ENCODE data around the gene EIF3L. TPM values are rescaled to one million over a fixed set of nuclear protein-coding genes. Genes with fewer than 3 reads are reported as not detected.
"Not testable (repeated sequence)": the region's sequence is repeated elsewhere in the genome, so short reads cannot be mapped to it uniquely, and the experiment has no call there.

Gene EIF3L
- total RNA-seq (2014; rRNA removed; shearing (Covaris generic)) (323 and 346 TPM in 2 replicates), polyA plus RNA-seq (2016; fragmentation: Nextera tagmentation; extraction: Ambion mirVana) (201 and 206 TPM in 2 replicates)

GRCh38 chr22:37849089-37849751 lies at the start of gene EIF3L:
Gene EIF3L, plus strand, starts transcription at chr22:37849419. Its CDS starts 31 bp downstream, at chr22:37849450.
- H3K27ac ChIP-seq = peak within 1 kb of the TSS; percentile 90
- no peaks in the 10 kb centered on the region for H3K27me3 ChIP-seq (replicated peaks; ENCODE audit: insufficient read depth)
- 1% methylated on average over 41 to 48 of the region's 49 CpGs for WGBS, 2 experiments (ENCODE audit: low coverage in 1 of 2, low lambda C conversion rate in 2 of 2, missing lambda C conversion rate in 2 of 2)
- H3K36me3 ChIP-seq (ENCODE audit: low read depth) = peaks cover 34% of the 10 kb centered on the region
- no peaks in the 10 kb centered on the region for H3K9me3 ChIP-seq (ENCODE audit: low read depth)
- peak within 1 kb of the TSS; percentile 88 for H3K4me3 ChIP-seq
- H4K20me1 ChIP-seq (ENCODE audit: insufficient read depth) = no peaks in the 10 kb centered on the region
- TF ChIP-seq EZH2 (IDR thresholded peaks at IDR 0.05; ENCODE audit: insufficient read depth, poor library complexity, severe bottlenecking) (no peak), EZH2phosphoT487 (IDR thresholded peaks at IDR 0.05; ENCODE audit: insufficient read depth, low read depth) (no peak)
- H2AFZ ChIP-seq = peak within 1 kb of the TSS; percentile 81
- no peaks in the 10 kb centered on the region for H3K9me2 ChIP-seq (ENCODE audit: insufficient read depth)
- DNase-seq = peak; percentile 97
- peak within 1 kb of the TSS; percentile 95 for H3K9ac ChIP-seq
- in situ Hi-C loops (cut with MboI) = no loop called here
- peaks cover 14% of the 10 kb centered on the region for H3F3A ChIP-seq (ENCODE audit: insufficient read depth)
- peaks cover 11% of the 10 kb centered on the region for H3K4me1 ChIP-seq (ENCODE audit: insufficient read depth)
- peaks cover 68% of the 10 kb centered on the region for H3K79me2 ChIP-seq (ENCODE audit: insufficient read depth)
- H3K4me2 ChIP-seq (ENCODE audit: unreplicated experiment) = peak within 1 kb of the TSS; percentile 94

GRCh38 chr22:37799979-37800378 lies 49.2 kb upstream of the EIF3L start:
- not testable (repeated sequence) for H3K27ac ChIP-seq; H3K27me3 ChIP-seq (replicated peaks; ENCODE audit: insufficient read depth); H3K79me2 ChIP-seq (ENCODE audit: insufficient read depth); H4K20me1 ChIP-seq (ENCODE audit: insufficient read depth); H3K4me3 ChIP-seq; H3K4me1 ChIP-seq (ENCODE audit: insufficient read depth); DNase-seq; H3K9me2 ChIP-seq (ENCODE audit: insufficient read depth); H3K9me3 ChIP-seq (ENCODE audit: low read depth); H3K36me3 ChIP-seq (ENCODE audit: low read depth); H3K9ac ChIP-seq; H3K4me2 ChIP-seq (ENCODE audit: unreplicated experiment); H3F3A ChIP-seq (ENCODE audit: insufficient read depth); H2AFZ ChIP-seq
- in situ Hi-C loops (cut with MboI) = loop anchor here (10.0 kb wide), 1 partner anchor 175 kb away; no protein-coding TSS in a partner anchor
- WGBS, 2 experiments (ENCODE audit: low coverage in 1 of 2, low lambda C conversion rate in 2 of 2, missing lambda C conversion rate in 2 of 2) = 74 to 81% methylated on average over 9 of the region's 9 CpGs

GRCh38 chr22:37801946-37802309 lies 47.3 kb upstream of the EIF3L start:
- Histone ChIP-seq H3K27me3 (replicated peaks; ENCODE audit: insufficient read depth) (no peaks in the 10 kb centered on the region), H3K9me2 (ENCODE audit: insufficient read depth) (no peaks in the 10 kb centered on the region), H2AFZ (peak overlapping the region; percentile 96), H3K79me2 (ENCODE audit: insufficient read depth) (0 out of 2 replicates have a peak, but pooled peaks cover 7% of the 10 kb centered on the region), H3K27ac (no peak overlapping the region), H3K9me3 (ENCODE audit: low read depth) (no peaks in the 10 kb centered on the region), H3K36me3 (ENCODE audit: low read depth) (no peaks in the 10 kb centered on the region), H3K4me2 (ENCODE audit: unreplicated experiment) (peak overlapping the region; percentile 96), H3F3A (ENCODE audit: insufficient read depth) (peaks cover 14% of the 10 kb centered on the region; the same call in 1 of the 2 replicates), H4K20me1 (ENCODE audit: insufficient read depth) (no peaks in the 10 kb centered on the region), H3K4me1 (ENCODE audit: insufficient read depth) (peaks cover 11% of the 10 kb centered on the region), H3K4me3 (peak overlapping the region; percentile 75), H3K9ac (peak overlapping the region; percentile 71)
- 2 to 6% methylated on average over 11 to 13 of the region's 13 CpGs for WGBS, 2 experiments (ENCODE audit: low coverage in 1 of 2, low lambda C conversion rate in 2 of 2, missing lambda C conversion rate in 2 of 2)
- DNase-seq = peak; percentile 28
- in situ Hi-C loops (cut with MboI) = no loop called here
- TF ChIP-seq EZH2 (IDR thresholded peaks at IDR 0.05; ENCODE audit: insufficient read depth, poor library complexity, severe bottlenecking) (no peak), EZH2phosphoT487 (IDR thresholded peaks at IDR 0.05; ENCODE audit: insufficient read depth, low read depth) (no peak)

GRCh38 chr22:37802310-37803194 lies 46.7 kb upstream of the EIF3L start:
- WGBS, 2 experiments (ENCODE audit: low coverage in 1 of 2, low lambda C conversion rate in 2 of 2, missing lambda C conversion rate in 2 of 2) = 2 to 3% methylated on average over 39 to 60 of the region's 63 CpGs
- no peaks in the 10 kb centered on the region for H4K20me1 ChIP-seq (ENCODE audit: insufficient read depth)
- H3K27me3 ChIP-seq (replicated peaks; ENCODE audit: insufficient read depth) = no peaks in the 10 kb centered on the region
- peak overlapping the region; percentile 96 for H3K4me2 ChIP-seq (ENCODE audit: unreplicated experiment)
- no peaks in the 10 kb centered on the region for H3K36me3 ChIP-seq (ENCODE audit: low read depth)
- H3F3A ChIP-seq (ENCODE audit: insufficient read depth) = peaks cover 14% of the 10 kb centered on the region; the same call in 1 of the 2 replicates
- no peak overlapping the region for H3K27ac ChIP-seq
- H3K9me2 ChIP-seq (ENCODE audit: insufficient read depth) = no peaks in the 10 kb centered on the region
- TF ChIP-seq EZH2phosphoT487 (IDR thresholded peaks at IDR 0.05; ENCODE audit: insufficient read depth, low read depth) (no peak), EZH2 (IDR thresholded peaks at IDR 0.05; ENCODE audit: insufficient read depth, poor library complexity, severe bottlenecking) (no peak)
- H3K4me1 ChIP-seq (ENCODE audit: insufficient read depth) = peaks cover 11% of the 10 kb centered on the region
- 0 out of 2 replicates have a peak, but pooled peaks cover 7% of the 10 kb centered on the region for H3K79me2 ChIP-seq (ENCODE audit: insufficient read depth)
- H3K9me3 ChIP-seq (ENCODE audit: low read depth) = no peaks in the 10 kb centered on the region
- peak overlapping the region; percentile 96 for H2AFZ ChIP-seq
- in situ Hi-C loops (cut with MboI) = no loop called here
- peak overlapping the region; percentile 75 for H3K4me3 ChIP-seq
- H3K9ac ChIP-seq = peak overlapping the region; percentile 71
- DNase-seq = peak; percentile 62

Measured in GM23248 (cell line).